Measurements from ENCODE around the gene YKT6.

Gene YKT6

GRCh38 chr7:44237696-44238095 is 36.9 kb downstream of the YKT6 start:
- Histone ChIP-seq H3K4me1 (ENCODE audit: insufficient read depth, low read length) (no peaks in the 10 kb centered on the region), H3K9me3 (ENCODE audit: insufficient read depth, low read length, severe bottlenecking) (no peaks in the 10 kb centered on the region), H4K20me1 (ENCODE audit: insufficient read depth, low read length) (peaks cover 5% of the 10 kb centered on the region; the same call in 1 of the 2 replicates), H3K79me2 (ENCODE audit: insufficient read depth, low read length) (no peaks in the 10 kb centered on the region), H3K36me3 (ENCODE audit: insufficient read depth, low read length) (no peaks in the 10 kb centered on the region), H3K27me3 (ENCODE audit: insufficient read depth, low read length, poor library complexity) (peaks cover 3% of the 10 kb centered on the region), H3K4me3 (ENCODE audit: low read depth in 1 of 2, low read length in 2 of 2) (no peak overlapping the region), H2AFZ (ENCODE audit: low read depth, low read length) (no peak overlapping the region), H3K27ac (ENCODE audit: low read length) (no peak overlapping the region), H3K4me2 (ENCODE audit: insufficient read depth, low read length) (no peak overlapping the region), H3K9ac (ENCODE audit: low read depth, low read length) (no peak overlapping the region)
- TF ChIP-seq EZH2 (IDR thresholded peaks at IDR 0.05; ENCODE audit: borderline replicate concordance, low read depth, low read length, severe bottlenecking) = no peak
- TF ChIP-seq CTCF (IDR thresholded peaks at IDR 0.05; ENCODE audit: borderline replicate concordance, extremely low read depth, low read length, poor library complexity, severe bottlenecking) = no peak
- DNase-seq = no peak
- ATAC-seq (ENCODE audit: insufficient read depth, low read depth) = no peak

GRCh38 chr7:44238116-44238695 is 37.4 kb downstream of the YKT6 start:
- Histone ChIP-seq H3K36me3 (ENCODE audit: insufficient read depth, low read length) (no peaks in the 10 kb centered on the region), H3K4me1 (ENCODE audit: insufficient read depth, low read length) (no peaks in the 10 kb centered on the region), H3K27me3 (ENCODE audit: insufficient read depth, low read length, poor library complexity) (peaks cover 3% of the 10 kb centered on the region), H3K4me2 (ENCODE audit: insufficient read depth, low read length) (no peak overlapping the region), H2AFZ (ENCODE audit: low read depth, low read length) (no peak overlapping the region), H3K79me2 (ENCODE audit: insufficient read depth, low read length) (no peaks in the 10 kb centered on the region), H3K27ac (ENCODE audit: low read length) (no peak overlapping the region), H3K9ac (ENCODE audit: low read depth, low read length) (no peak overlapping the region), H3K4me3 (ENCODE audit: low read depth in 1 of 2, low read length in 2 of 2) (no peak overlapping the region), H4K20me1 (ENCODE audit: insufficient read depth, low read length) (peaks cover 6% of the 10 kb centered on the region; the same call in 1 of the 2 replicates), H3K9me3 (ENCODE audit: insufficient read depth, low read length, severe bottlenecking) (no peaks in the 10 kb centered on the region)
- no peak for ATAC-seq (ENCODE audit: insufficient read depth, low read depth)
- DNase-seq = no peak
- no peak for TF ChIP-seq EZH2 (IDR thresholded peaks at IDR 0.05; ENCODE audit: borderline replicate concordance, low read depth, low read length, severe bottlenecking)
- no peak for TF ChIP-seq CTCF (IDR thresholded peaks at IDR 0.05; ENCODE audit: borderline replicate concordance, extremely low read depth, low read length, poor library complexity, severe bottlenecking)

GRCh38 chr7:44239361-44239760 is 38.6 kb downstream of the YKT6 start:
- no peak overlapping the region for H3K9ac ChIP-seq (ENCODE audit: low read depth, low read length)
- H3K79me2 ChIP-seq (ENCODE audit: insufficient read depth, low read length) = no peaks in the 10 kb centered on the region
- H3K4me2 ChIP-seq (ENCODE audit: insufficient read depth, low read length) = no peak overlapping the region
- H3K9me3 ChIP-seq (ENCODE audit: insufficient read depth, low read length, severe bottlenecking) = no peaks in the 10 kb centered on the region
- TF ChIP-seq EZH2 (IDR thresholded peaks at IDR 0.05; ENCODE audit: borderline replicate concordance, low read depth, low read length, severe bottlenecking) = no peak
- TF ChIP-seq CTCF (IDR thresholded peaks at IDR 0.05; ENCODE audit: borderline replicate concordance, extremely low read depth, low read length, poor library complexity, severe bottlenecking) = no peak
- no peak overlapping the region for H3K4me3 ChIP-seq (ENCODE audit: low read depth in 1 of 2, low read length in 2 of 2)
- no peak for ATAC-seq (ENCODE audit: insufficient read depth, low read depth)
- no peaks in the 10 kb centered on the region for H3K36me3 ChIP-seq (ENCODE audit: insufficient read depth, low read length)
- DNase-seq = no peak
- H3K4me1 ChIP-seq (ENCODE audit: insufficient read depth, low read length) = no peaks in the 10 kb centered on the region
- H3K27me3 ChIP-seq (ENCODE audit: insufficient read depth, low read length, poor library complexity) = peaks cover 3% of the 10 kb centered on the region
- H4K20me1 ChIP-seq (ENCODE audit: insufficient read depth, low read length) = peaks cover 6% of the 10 kb centered on the region; the same call in 1 of the 2 replicates
- H3K27ac ChIP-seq (ENCODE audit: low read length) = no peak overlapping the region
- H2AFZ ChIP-seq (ENCODE audit: low read depth, low read length) = no peak overlapping the region

Data from DND-41 (cell line).